Activated T-cell treated with anti-CD3 and anti-CD28 coated beads for 1 hour (primary cell): ENCODE results near the gene KRTCAP3.

Experiments used
- DNase-seq: peaks from one replicate; pipeline ENCODE4 v3.0.0-alpha.2; 2020; ENCODE audit warnings: low read depth

The KRTCAP3 gene

DNA sequence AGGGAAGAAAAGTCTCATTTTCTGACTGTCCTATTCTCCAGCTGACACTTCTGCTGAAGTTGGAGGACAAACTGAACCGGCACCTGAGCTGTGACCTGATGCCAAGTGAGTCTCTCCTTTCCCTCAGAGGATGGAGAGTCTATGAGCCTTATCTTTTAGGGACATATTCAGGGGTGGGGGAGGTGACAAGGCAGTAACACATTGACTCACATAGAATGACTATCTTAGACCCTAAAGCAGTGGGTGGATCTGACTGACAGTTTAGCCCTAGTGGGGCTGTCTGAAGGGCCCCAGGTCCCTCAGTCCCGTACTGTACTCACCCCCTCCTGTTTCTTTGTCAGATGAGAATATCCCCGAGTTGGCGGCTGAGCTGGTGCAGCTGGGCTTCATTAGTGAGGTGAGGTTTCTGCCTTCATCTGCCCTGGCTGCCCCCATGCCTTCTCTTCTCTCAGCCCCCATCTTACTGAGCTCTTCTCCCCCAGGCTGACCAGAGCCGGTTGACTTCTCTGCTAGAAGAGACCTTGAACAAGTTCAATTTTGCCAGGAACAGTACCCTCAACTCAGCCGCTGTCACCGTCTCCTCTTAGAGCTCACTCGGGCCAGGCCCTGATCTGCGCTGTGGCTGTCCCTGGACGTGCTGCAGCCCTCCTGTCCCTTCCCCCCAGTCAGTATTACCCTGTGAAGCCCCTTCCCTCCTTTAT lies 805 bp upstream of the KRTCAP3 start:
- DNase-seq: no peak

DNA sequence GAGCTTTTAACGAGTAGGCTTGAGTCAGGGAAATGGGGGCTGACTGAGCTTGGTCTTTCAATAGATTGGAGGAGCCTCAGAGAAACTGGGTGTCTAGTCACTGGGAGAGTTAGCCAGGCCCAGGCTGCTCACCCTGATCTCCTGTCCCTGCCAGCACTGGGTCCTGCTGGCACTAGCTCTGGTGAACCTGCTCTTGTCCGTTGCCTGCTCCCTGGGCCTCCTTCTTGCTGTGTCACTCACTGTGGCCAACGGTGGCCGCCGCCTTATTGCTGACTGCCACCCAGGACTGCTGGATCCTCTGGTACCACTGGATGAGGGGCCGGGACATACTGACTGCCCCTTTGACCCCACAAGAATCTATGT lies 720 bp downstream of the KRTCAP3 start:
- no peak for DNase-seq

DNA sequence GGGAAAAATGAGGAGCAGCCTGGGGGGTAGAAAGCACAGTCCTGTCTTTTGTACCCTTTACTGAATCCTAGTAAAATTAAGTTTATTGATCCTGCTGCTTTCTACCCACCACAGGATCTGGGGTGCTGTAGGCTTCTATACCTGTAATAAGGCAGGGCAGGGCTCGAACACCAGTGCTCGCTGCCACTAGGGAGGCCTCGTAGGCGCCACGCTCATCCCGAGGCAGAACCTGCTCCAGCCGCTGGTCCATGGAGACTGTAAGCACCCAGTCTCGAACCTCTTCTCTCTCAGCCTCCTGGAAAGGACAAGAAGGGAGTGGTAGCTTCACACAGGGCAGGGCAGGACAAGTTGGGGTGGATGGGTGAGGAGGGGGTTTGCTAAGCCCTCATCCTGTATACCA lies 3.0 kb downstream of the KRTCAP3 start:
- no peak for DNase-seq

DNA sequence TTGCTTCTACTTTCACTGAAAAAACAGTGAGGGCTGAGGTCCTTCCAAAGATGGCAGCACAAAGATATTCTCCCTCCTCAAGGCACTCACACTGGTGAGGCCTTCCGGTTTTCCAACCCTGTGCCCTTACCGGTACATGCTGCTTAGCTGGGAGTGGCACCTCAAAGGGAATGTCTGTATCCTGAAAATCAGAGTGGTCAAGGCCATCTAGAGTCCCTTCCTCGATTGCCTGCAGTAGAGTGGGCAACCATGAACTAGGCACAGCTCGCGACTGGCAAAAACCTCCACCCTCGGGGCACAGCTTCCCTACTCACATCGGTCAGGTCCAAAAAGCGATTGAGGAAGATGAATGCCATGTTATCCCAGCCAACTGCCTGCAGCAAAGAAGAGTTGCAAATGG lies 3.4 kb downstream of the KRTCAP3 start:
- DNase-seq: no peak

DNA sequence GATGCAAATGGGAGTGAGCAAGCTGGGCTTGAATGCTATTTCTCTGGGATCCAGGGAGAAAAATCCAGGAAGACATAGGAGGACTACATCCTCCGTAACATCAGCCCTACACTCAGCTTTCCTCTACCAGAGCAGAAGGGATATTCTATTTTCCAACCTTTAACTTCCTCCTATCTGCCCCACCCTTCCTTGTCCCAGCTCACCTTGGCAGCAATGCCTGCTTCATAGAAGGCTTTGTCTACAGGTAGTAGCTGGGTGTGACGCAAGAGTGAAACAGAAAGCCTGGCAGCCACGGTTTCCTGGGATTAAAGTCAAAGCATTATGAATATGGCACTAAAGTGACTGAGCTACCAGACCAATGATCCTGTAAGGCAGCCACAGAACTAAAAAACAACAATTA lies 3.9 kb downstream of the KRTCAP3 start:
- DNase-seq: no peak

DNA sequence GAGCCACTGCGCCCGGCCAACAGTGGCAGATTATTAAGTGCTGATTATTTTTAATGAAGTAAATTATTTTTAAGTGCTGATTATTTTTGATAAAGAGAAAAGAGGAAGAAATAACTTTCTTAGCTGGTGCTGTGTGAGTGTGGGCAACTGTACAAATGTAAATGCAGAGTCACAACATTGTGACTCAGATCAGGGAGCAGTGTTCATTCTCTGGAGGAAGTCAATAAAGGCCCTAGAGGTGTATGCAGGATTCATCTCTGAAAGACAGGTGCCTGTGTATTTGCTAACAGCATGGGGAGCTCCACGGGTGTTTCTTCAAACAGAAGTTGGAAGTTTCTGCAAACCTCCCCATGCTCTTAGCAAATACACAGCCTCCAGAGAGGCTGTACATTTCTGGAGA lies 6.2 kb downstream of the KRTCAP3 start:
- DNase-seq: no peak

DNA sequence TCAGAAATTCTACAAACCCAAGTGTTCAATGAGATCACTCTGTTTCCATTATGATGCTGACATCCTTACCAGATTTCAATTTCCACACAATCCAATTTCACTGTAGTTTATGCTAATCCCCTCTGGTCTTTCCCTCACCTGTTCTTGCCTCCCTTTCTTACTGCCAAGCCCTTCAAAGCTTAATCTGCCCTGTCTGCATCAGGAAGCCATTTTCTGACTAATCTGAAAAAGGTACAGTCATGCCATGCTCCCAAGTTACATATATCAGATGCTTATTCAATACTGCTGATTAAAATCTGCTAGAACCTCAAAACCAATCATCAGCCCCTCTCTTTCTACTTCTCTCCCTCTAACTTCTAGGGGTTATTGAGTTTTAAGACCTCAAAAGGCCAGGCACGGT lies 8.9 kb downstream of the KRTCAP3 start:
- DNase-seq: no peak

DNA sequence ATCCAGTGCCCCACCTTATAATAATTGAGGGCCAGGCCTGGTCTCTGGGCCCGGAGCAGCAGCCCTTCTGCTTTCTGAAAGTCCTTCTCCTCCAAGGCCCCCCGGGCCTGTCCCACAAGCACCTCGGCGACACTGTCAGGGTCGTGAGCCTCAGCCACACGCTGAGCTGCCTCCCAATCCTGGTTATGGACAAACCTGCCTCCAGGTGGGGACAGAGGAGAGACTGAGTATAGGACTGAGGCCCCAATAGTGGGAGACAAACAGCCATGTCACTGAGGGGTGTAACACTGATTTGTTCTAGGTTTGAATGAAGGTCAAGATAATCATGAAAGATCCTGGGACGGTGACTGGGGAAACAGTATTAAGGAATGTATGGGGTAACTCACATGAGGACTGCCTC lies 11.8 kb downstream of the KRTCAP3 start:
- no peak for DNase-seq

DNA sequence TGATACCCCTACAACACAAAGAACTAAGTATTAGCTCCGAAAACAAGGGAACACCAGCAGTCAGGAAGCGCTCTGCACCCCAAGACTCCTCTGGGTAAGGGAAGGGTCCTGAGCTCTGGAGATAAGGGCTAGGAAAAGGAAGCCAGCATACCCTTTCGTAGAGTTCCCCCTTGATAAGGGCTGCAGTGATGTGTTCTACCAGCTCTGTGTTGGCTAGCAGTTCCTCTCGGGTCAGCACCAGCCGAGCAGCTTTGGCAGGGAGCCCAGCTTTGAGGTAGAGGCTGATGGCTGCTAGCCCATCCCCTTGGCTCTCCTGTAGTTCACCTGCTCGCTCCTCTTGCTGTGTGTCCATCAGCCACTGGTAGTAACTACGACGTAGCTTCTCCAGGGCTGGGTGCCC lies 18.9 kb downstream of the KRTCAP3 start:
- DNase-seq: no peak

DNA sequence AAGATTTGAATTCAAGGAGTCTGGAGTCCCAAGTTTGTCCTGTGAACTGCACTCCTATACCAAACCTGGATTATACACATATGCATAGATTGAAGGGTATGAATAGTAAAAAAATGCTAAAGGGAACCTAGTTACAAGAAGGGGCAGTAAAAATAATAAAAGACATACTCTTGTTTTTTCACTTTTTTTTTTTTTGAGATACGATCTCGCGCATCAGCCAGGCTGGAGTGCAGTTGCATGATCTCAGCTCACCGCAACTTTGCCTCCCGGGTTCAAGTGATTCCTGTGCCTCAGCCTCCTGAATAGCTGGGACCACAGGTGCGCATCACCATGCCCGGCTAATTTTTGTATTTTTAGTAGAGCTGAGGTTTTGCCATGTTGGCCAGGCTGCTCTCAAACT lies 22.3 kb downstream of the KRTCAP3 start:
- no peak for DNase-seq

DNA sequence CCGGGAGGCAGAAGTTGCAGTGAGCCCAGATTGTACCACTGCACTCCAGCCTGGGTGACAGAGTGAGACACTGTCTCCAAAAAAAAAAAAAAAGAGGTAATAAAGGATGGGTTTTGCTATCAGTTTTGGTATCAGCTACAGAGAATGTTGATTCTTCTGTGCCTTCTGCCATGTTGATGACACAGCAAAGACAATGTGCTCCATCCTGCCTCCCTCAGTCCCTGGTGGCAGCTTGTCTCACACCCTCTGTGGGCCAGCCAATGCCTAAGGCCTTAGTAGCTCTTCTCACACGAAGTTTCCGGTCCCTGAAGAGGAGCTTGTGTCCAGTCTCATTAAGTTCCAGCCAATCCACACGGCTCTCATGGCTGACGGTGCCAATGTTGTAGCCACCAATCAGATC lies 29.8 kb downstream of the KRTCAP3 start:
- no peak for DNase-seq

DNA sequence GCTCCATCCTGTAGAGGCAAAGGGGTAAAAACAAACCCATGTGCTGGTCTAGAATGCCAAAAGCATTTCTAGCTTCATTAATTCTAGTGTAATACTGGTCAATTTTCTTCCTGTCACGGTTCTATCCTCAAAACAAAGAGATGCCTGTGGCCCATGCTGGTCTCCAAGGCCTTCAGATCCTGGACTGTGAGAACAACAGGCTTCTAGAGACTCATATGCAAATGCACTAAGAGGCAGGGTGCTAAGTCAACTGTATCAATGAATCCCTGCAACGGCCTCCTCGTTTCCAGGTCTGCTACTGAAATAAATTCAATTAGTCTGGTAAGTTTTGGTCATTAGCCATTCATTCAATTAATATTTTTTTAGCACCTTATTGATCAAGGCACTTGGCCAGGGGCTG lies 43.3 kb downstream of the KRTCAP3 start:
- no peak for DNase-seq

DNA sequence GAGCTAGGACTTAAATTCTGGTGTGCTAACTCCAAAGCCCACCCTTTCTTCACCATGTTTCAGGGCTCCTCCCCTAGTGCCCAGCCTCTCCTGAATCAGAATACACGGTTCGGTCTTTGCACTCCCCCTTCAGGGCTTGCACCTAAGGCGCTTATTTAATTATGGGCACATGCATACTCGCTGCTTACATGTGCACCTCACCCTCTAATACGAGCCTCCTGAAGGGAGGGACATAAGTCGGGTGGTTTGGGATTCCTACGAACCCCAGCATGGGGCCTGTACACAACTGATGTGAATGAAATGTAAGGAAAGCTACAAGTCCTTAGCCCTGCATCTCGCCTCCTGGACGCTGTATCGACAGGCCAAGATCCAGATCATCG lies 46.9 kb downstream of the KRTCAP3 start:
- DNase-seq: no peak

DNA sequence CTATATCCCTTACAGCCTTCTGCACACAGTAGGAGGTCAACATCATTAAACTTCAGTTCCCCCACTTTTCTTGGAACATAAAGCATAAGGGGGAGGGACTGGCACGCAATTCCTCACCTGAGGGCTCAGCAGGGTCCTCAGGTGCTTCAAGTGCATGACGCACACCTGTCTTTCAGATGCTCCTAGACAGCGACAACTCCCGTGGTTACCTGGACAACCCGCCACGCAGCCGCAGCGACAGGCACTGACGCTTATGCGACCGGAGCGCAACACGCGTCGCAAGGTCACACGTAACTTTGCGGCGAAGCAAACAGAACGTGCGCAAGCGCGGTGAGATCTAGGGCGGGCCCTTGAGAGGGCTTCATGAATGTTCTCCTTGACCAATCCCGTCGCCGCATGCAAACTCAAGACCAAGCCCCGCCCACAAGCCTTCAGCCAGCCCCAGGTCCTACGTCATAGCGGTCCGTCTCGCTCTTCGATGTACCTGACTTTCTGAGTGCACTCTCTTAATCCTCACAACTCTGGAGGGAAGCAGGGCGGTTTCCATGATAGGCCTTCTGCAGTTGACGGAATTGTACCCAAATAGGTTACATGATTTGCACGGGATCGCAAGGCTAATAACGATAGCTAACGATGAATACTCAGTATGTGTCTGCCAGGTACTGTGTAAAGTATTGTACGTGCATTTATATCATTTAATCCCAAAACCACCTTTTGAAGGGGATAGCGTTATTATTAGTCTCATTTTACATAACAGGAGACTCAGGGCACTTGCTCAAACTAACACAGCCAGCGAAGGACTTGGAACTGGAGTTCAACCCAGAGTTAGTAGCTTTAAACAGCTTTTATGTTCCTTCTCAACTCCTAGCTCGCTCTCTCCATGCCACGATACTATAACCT lies 47.6 kb downstream of the KRTCAP3 start, which contains the start of gene IFT172:
TSS of gene IFT172 (minus strand) at position 246 of the 900 bp plus-strand sequence. CDS start at position 156, 90 bp downstream.
- DNase-seq: peak; percentile 99

DNA sequence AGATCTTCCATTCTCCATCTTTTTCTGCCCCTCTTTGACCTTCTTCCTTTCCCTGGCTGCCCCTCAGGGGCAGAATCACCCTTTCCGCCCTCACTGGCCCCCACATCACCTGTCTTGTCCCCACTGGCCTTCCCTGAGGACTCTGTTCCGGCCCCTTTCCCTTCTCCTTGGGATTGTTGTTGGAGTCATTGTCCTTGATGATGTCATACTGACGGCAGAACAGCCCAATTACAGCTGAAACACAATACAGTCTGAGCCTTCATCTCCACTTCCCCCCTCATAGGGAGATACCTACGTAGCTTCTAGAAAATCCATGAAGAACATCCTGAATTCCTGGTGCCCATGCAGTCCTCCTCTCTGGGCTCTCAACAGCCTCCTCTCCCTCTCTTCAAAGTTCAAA lies 50.4 kb downstream of the KRTCAP3 start:
- no peak for DNase-seq

DNA sequence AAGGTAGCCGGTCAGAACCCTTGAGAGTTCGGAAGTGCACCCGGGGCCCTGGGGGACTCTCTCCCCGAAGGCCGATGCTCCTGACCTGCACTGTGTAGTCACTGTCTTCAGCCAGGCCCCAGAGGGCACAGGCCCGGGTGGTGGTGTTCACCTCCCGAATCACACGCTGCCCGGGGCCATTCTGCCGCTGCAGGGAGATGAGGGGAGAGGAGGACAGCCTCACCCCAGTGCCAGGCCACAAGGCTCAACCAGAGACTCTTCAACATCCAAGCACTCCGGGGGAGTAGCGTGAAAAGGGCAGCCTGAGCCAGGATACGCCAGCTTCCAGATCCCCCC lies 51.7 kb downstream of the KRTCAP3 start:
- no peak for DNase-seq
